GM18502 (cell line): Measurements from ENCODE around the gene UBE2O.
"Not testable (repeated sequence)": the region's sequence is repeated elsewhere in the genome, so short reads cannot be mapped to it uniquely, and the experiment has no call there.

Source experiments
- ATAC-seq: cut with Tn5 transposase; IDR thresholded peaks from one replicate; pipeline ENCODE4 v1.9.1; 2021; ENCODE audit warnings: mild to moderate bottlenecking; ENCODE audit not compliant: unreplicated experiment, poor library complexity

Gene UBE2O

GRCh38 chr17:76357597-76358158, 95.3 kb downstream of the UBE2O start:
- ATAC-seq: no peak

DNA sequence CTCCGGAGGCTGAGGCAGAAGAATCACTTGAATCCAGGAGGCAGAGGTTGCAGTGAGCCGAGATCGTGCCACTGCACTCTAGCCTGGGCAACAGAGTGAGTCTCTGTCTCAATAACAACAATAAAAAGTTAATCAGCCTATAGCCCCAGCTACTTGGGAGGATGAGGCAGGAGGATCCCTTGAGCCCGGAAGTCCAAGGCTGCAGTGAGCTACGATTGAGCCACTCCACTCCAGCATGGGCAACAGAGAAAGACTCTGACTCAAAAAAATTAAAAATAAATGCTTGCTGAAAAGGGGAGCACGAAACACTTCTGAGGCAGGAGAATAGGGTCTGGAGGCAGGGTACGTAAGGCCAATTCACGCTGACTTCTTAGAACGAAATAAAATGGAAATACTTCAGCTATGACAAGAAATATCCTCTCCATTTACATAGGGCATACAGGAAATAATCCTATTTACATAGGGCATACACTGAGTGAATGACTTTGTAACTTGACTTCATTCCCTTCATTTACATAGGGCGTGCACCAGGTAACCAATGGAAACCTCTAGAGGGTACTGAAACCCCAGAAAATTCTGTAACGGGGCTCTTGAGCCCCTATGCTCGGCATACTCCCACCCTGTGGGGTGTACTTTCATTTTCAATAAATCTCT, 96.0 kb downstream of the UBE2O start:
- no peak for ATAC-seq

DNA sequence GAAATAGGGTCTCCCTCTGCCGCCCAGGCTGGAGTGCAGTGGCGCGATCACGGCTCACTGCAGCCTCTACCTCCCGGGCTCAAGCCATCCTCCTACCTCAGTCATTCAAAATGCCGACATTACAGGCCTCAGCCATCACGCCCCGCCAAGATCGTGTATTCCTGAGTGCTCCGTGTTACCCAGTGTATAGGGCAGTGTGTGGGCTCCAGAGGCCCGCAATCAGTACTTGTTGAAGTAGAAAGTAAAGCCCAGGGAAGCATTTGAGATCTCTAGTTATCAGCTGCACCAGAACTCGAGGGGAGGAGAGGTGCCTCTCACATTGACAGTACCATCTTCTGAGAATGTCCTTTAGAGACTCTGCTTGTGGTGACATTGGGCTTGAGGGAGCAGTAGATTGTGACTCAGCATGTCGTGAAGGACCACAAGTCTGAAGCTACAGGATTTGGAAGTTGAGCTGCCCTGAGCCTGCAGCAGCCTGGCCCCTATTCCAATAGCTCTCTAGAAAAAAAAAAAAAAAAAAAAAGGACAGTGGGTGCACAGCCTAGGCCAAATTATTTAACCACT, 98.1 kb downstream of the UBE2O start:
- no peak for ATAC-seq

DNA sequence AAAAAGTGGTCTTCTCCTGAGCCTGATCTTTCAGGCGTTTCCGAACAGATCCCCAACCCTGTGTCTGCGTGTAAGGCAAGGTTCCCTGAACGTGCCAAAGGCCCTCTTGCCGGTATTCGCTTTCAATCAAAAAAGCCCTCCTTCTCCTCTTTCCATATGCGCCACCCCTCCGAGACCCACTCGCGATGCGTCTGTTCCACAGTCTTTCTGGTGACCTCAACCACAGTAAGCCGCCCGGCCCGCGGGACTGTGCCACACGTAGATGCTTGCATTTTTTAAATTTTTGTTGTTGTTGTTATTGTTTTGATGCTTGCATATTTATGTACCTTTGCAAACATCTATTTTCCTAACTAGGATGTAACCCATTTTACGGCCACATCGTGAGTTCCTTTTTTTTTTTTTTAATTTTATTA, 98.6 kb downstream of the UBE2O start:
- no peak for ATAC-seq

GRCh38 chr17:76353599-76354316, 99.2 kb downstream of the UBE2O start, which contains the start of gene PRPSAP1:
TSS of gene PRPSAP1 (minus strand) at chr17:76353916. CDS start at chr17:76353703, 213 bp downstream.
- peak; percentile 85 for ATAC-seq

- ATAC-seq: peak; percentile 19
Measured at GRCh38 chr17:76353004-76353598, 99.9 kb downstream of the UBE2O start.

DNA sequence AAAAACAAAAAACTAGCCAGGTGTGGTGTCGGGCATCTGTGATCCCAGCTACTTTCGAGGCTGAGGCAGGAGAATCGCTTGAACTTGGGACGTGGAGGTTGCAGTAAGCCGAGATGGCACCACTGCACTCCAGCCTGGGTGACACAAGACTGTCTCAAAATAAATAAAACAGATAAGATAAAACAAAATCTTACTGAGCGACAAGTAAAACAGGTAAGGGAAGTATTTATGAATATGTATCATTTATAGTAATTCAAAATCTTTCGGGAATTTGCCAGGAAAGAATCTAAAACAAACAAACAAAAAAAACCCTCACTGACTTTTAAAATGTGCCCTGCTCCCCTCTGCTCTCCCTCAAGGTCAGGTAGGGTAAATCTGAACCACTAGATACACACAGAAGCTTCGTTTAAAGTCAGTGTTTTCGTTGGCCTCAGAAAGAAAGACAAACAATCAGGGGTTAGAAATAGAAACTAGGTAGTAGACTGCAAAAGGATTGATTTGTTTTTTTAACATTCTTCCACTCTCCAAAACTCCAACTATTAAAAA, 101.4 kb downstream of the UBE2O start:
- no peak for ATAC-seq

DNA sequence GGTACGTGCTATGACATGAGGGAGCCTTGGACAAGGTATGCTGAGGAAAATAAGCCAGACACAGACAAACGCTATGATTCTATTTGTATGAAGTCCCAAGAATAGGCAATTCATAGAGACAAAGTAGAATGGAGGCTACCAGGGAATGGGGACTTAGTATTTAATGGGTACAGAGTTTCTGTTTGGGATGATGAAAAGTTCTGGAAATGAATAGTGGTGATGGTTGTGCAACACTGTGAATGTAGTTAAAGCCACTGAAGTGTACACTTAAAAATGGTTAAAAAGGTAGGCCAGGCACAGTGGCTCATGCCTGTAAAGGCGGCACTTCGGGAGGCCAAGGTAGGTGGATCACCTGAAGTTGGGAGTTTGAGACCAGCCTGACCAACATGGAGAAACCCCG, 102.5 kb downstream of the UBE2O start:
- ATAC-seq: no peak

- not testable (repeated sequence) for ATAC-seq
Measured at GRCh38 chr17:76346936-76347335, 106.0 kb downstream of the UBE2O start.

GRCh38 chr17:76345377-76345974, 107.5 kb downstream of the UBE2O start:
- no peak for ATAC-seq

- no peak for ATAC-seq
Measured at GRCh38 chr17:76343106-76343505, 109.8 kb downstream of the UBE2O start.

- no peak for ATAC-seq
Measured at GRCh38 chr17:76341301-76341700, 111.7 kb downstream of the UBE2O start.
